Stimulated activated CD8-positive, alpha-beta memory T cell treated with anti-CD3 and anti-CD28 coated beads, Interleukin-15, amount 100 ng/mL, for 1 hour (primary cell): Measurements from ENCODE around the gene CTPS1.

Source experiments
- DNase-seq: peaks from one replicate; pipeline ENCODE4 v3.0.0-alpha.2; 2020; ENCODE audit warnings: low read depth

The CTPS1 gene

DNA sequence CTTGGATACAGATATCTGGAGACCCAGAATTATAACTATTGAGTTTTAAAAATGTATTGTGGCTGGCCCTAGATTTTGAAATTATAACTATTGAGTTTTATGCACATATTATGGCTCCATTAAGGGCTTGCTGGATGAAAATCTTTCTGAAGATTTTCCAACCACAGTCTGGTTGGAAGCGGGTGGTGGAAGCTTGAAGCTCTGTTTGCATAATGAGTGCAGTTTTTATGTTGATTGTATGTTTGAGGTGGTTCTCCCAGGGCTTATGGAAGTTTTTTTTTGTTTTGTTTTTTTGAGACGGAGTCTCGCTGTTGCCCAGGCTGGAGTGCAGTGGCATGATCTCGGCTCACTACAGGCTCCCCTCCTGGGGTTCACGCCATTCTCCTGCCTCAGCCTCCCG lies 10.1 kb upstream of the CTPS1 start:
- DNase-seq: no peak

DNA sequence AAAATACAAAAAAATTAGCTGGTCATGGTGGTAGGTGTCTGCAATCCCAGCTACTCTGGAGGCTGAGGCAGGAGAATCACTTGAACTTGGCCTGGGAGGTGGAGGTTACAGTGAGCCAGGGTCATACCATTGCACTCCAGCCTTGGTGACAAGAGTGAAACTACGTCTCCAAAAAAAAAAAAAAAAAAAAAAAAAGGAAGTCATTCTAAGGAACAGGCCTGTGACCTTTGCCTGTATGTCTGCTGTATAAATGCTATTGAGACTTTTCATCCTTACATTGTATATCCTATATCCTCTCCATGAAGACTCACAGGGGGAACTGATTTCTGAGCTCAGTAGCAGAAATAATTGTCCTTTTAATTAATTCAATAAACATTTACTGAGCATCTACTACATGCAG lies 7.5 kb upstream of the CTPS1 start:
- DNase-seq: no peak

DNA sequence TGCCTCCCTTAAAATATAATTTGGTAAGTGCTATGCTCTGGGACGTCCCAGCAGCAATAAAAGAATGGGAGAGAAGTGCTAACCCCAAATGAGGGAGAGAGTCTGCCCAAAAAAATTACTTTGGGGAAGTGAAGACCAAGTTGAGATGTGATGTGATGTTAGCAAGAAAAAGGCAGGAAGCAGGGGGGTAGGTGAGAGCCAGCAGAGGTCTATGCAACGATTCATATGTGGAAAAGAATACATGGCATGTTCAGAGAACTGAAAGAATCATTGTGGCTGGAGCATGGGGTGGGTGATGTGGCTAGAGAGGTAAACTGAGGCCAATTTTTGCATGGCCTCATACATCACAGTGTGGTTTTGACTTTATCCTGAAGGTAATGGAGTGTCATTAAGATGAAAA lies 5.6 kb upstream of the CTPS1 start:
- DNase-seq: no peak

DNA sequence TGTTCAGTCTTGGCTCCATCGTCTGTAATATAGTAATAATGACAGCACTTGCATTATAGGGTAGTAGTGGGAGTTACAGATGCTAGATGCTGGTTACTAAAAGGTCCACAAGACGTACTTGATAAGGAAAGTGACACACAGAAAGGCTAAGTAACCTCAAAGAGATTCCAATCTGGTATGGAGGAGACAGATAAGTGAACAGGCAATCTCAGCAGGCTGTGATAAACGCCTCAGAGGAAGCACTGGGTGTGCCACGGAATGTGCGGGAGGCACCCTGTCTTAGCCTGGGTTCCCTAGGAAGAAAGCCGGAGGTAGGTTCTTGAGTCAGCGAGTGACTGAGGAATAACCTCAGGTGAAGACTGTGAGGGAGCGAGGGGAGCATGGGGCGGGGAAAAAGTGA lies 4.6 kb upstream of the CTPS1 start:
- no peak for DNase-seq

DNA sequence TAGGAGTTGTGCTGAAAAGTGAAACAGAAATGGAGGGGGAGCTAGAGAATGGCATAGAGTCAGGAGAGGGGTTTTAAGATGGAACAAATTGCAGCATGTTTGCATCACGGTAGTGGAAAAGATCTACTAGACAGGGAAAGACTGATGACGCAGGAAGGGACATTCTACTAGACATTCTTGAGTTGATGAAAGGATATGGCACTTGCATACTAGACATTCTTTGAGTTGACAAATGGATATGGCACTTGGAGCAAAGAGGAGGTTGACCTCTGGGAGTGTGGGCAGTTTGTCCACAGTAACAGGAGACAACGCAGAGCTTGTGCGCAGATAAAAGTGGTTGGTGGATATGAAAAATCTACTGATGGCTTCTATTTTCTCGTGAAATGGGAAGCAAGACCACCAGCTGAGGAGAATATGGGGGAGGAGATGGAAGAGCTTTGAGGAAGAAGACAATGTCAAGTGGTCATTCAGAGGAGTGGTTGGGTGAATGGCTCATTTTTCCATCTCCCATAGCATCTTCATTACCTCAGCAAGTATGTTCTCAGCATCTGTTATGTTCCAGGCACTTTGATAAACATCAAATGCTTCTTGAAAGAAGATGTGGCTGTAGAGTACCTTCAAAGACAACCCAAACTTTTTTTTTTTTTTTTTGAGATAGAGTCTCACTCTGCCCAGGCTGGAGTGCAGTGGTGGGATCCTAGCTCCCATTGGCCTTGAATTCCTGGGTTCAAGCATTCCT lies 2.4 kb upstream of the CTPS1 start:
- no peak for DNase-seq

DNA sequence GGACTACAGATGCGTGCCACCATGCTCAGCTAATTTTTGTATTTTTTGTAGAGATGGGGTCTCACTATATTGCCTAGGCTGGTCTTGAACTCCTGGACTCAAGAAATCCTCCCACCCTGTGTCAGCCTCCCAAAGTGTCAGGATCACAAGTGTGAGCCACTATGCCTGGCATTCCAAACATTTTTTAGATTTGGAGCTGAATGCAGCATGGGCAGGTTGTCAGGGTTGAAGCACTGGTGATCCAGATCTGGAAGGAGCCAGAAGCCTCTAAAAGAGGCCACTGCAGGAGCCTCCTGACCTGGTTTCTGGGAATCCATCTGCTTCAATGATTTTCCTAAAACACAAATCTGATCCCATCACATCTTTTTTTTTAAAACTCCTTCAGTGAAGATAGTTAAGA lies 1.8 kb upstream of the CTPS1 start:
- no peak for DNase-seq

DNA sequence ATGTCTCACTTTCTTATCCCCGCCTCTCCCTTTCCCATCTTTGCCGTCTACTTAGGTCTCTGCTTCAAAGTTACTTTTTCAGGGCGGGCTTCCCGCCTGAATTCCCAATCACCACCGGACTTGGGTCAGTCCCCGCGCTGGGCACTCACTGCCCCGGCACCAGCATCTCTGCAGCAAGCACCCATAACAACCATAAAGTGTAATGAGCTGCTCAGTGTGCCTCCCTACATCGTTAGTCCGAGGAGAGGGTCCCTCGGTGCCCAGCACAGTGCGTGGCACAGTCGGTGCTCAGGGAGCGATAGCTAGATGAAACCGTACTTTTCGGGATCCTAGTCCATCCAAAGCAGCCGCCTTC lies 633 bp upstream of the CTPS1 start:
- DNase-seq: no peak

DNA sequence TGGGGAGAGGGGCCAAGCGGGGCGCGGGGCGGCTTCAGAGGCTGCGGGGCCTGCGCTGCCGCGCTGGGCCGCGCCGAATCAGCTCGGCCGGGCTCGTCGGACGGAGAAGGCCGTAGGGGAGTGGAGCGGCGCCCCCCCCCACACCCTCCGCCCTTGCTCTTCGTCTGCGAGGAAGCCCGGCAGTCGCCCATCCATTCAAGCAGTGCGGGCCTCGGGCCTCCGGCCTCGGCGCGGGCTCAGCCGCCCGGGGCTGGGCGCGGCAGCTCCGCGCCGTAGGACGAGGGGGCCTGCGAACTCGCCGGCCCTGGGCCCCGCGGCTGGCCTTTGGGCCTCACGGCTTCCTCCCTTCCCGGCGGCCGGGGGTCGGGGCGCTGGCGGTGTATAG lies 564 bp downstream of the CTPS1 start:
- no peak for DNase-seq

DNA sequence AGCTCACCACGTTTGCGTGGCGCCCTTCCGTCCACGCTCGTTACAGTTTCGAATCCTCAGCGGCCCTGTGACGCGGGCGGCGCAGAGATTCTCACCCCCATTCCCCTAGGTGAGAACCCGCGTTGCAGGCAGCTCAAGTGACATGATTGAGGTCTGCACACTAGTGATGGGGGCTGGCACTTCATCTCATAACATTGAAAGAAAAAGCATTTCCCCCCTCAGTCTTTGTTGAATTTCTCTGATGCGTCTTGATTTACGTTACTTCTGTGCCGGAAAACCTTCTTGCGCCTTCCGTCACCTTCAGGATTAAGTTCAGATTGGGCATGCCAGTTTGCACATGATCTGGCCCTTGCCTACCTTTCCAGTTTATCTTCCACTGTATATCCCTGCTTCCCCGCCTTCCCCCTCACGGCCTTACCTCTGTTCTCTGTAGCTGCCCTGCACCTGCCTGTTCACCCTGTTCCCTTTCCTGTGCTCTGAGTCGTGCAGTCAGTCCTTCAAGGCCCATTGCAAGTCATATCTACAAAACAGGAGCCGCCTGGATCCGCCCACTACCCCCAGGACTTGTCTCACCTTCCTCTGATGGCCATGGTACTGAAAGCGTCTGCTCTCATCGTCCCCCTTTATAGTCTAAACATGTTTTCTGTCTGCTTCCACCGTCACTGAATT lies 1.1 kb downstream of the CTPS1 start:
- DNase-seq: peak; percentile 1

DNA sequence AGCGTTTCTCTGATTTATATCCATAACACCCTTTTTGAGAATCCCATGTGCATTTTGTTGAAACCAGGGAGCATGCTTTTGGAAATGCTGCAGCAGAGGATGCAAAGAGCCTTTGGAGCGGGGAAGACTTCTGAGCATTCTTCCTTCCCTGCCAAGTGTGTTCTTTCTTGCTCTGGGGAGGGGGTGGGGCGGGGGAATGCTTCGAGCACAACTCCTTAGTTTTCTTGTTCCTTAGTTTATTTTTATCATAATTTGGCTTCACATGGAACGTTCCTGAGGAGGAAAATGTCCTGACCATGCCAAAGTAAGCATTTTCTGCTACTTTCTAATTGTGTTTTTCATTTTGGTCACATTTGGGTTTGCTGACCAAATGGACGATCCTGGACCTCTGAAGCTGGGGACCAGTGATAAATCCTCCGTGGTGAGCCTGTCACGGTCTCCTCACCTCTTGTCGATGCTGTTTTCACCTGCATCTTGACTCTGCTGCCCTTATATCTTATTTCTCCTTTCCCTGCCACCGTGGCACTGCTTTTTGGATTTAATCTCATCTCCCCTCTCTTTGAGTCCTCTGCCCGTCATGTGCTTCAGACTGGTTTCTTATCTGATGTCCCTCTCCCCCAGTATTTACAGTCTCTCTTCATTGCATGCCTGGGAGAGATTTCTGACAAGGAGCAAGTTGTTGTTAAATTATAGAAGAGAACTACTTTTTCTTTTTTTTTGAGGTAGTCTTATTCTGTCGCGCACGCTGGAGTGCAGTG lies 2.4 kb downstream of the CTPS1 start:
- DNase-seq: no peak

DNA sequence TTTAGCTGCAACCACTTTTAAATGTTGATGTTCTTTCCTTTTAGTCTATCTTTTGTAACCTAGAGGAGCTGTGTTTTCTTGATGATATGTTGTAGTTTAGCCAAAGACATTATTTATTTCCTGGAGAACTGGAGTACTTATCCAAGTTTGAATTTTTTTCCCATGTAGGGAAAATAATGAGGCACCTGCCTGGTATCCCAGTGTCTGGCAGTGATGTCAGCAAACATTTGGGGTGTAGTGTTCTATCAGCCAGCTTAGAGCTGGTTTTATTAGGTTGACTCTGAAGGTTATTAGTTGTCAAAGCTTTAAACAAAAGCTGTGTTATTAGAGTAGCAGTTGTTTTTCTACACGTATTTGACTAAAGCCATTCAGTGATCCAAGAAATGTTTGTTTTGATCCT lies 3.2 kb downstream of the CTPS1 start:
- DNase-seq: no peak

DNA sequence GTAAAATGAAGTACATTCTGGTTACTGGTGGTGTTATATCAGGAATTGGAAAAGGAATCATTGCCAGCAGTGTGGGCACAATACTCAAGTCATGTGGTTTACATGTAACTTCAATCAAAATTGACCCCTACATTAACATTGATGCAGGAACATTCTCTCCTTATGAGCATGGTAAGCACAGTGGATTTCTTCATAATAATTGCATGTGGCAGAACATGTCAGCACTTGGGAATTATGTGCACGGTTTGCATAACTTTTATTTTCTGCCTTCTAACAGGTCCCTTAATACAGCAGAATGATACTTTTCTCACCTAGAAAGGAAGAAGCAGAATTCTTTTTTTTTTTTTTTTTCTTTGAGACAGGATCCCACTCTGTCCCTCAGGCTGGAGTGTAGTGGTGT lies 3.8 kb downstream of the CTPS1 start:
- DNase-seq: no peak

DNA sequence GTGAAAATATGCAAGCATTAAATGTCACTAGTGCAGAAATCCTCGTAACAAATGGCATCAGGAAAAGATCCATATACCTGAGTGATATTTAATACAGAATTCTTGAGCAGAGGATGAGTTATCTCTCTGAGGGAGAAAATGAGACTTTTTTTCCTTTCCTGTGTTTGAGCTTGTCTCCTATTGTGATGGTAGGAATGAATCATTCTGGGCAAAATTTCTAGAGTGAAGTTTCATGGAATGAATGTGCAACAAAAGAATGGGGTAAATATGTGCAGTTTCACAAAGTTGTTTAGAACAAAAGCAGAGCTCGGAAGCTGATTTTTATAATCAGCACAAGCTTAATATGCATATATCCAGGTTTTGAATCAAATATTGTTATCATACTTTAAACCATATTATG lies 4.6 kb downstream of the CTPS1 start:
- DNase-seq: no peak

DNA sequence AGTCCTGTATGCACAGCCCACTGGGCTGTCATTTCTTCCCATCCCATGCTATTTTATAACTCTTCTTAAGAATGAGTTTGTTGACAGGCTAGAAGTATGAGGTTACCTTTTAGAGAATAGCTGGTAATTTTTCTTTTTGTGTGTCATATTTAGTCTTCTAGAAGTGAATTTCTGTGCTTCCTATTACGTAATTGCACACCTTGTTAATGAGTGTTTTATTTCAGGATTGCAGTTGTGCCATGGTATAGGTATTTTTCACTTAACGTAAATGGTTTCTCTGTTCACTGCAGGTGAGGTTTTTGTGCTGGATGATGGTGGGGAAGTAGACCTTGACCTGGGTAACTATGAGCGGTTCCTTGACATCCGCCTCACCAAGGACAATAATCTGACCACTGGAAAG lies 5.0 kb downstream of the CTPS1 start:
- DNase-seq: no peak

DNA sequence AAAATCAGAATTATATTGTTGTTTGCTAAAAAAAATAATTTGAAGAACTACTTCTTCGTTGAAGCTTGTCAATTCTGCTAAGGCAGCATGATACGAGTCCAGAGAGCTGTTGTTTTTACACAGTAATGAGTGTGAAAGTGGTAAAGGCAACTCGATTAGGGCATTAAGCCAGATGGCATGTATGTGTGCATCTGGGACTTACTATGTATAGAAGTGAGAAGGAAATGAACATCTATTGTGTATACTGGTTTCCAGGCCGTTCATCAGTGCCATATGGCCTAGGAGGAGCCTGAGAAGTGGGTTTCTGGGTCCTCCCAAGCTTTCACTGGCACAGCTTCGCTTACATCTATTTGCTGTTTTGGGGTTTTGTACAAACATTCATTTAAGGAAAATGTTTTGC lies 5.7 kb downstream of the CTPS1 start:
- no peak for DNase-seq

DNA sequence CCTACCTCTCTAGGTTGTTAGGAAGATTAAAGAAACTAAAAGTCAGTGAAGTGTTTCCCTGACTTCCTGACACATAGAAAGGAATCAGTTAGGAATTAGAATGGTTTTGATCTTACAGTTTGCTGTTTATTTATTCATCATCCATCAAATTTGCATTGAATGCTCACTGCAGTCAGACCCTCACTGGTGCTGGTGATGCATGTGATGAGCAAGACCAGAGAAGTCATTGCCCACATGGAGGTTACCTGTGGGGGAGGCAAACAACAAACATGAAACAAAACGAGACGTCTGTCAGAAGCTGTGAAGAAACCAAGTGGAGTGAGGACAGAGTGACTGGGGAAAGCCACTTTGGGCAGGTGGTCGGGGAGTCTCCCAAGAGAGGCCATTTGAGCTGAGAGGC lies 6.4 kb downstream of the CTPS1 start:
- DNase-seq: no peak

DNA sequence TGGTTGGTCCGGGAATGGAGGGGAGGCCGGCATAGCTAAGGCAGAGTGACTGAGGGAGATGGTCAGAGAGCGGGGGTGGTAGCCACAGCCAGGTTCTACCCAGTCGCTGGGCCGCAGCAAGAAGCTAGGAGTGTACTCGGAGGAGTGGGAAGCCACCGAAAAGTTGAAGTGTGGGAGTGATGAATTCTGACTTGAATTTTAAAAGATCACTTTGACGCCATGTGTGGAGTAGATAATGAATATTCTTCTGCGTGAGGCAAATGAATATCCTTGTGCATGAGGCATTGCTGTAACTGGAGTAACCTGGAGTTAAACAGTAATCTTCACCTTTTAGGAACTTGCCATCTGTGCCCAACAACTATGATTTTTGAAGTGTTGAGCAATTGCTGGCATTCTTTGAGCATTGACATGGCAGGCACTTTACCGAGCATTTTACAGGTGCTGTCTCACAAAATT lies 6.9 kb downstream of the CTPS1 start:
- no peak for DNase-seq

DNA sequence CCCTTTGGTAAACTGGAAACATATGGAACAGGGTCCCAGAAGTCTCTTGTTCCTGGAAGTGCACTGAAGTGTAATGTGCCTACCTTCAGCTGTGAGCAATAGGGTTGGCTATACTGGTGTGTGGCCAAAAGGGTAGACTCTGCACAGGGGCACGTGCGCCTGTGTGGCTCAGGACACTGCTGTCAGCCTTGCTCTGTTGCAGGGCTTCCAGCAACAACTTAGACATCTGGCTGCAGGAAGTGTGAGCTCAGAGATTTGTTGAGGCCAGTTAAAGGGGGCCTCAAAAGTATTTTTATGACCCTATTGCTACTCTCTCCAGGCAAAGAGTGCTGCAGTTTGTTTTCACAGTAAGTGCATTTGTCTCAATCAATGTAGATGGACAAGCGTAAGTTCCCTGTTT lies 7.5 kb downstream of the CTPS1 start:
- no peak for DNase-seq

DNA sequence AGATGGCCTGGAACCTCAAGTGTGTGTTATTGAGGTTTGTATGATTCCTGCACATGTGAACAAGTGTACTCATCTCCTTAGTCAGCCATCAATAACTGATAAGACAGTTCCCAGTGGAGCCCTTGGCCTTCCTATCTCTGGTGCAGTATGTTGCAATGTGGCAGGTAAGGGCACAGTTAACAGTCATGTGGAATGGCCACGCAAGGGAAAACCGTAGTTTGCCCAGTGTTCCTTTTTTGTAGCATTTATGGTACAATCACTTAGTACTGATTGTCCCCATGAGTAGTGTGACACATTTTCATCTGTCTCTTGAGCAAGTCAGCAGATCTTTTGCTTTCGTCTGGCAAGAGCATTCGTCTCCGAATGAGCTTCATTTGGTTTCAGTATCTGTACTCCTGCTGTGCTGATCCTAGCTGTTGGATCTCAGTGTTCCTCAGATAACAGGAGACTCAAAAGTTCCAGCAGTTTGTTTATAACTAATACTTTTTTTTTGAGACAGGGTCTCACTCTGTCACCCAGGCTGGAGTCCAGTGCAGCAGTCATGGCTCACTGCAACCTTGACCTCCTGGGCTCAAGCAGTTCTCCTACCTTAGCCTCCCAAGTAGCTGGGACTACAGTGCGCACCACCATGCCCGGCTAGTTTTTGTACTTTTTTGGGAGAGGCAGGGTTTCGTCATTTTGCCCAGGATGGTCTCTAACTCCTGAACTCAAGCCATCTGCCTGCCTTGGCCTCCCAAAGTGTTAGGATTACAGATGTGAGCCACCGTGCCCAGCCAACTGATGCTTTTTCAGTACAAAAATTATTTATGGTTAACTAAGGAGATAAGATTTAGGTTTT lies 8.2 kb downstream of the CTPS1 start:
- DNase-seq: no peak

DNA sequence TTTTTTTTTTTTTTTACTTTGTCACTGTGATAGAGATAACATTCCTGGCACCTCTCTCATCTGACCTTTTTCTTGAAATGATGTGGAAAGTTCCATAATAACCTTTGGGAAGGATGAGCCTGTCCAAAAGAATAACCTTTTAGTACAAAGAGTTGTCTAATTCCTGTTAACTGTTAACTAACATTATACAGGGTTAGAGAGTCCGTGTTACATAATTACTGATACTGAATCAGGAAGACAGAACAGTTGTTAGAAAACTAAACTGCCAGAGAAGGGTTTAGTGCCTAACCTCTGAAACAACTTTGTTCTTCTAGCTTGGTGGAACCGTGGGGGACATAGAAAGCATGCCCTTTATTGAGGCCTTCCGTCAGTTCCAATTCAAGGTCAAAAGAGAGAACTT lies 8.8 kb downstream of the CTPS1 start:
- DNase-seq: no peak

DNA sequence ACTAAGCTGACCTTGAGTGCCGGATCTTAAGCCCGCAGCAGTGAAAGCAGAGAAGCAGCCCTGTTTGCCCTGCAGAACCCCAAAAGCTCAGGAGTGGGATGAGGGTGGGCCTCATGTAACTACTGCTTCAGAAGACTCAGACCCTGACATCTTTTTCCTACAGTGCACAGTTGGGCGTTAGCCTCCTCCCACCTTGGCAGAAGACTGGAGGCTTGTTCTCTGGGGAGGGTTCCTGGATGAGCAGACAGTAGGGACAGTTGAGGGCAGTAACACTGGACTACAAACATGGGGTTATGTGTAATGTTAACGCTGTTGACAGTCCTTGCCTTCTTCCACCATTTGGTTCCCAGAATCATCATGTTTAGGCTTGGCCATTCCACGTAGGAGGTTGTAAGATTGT lies 9.6 kb downstream of the CTPS1 start:
- no peak for DNase-seq

DNA sequence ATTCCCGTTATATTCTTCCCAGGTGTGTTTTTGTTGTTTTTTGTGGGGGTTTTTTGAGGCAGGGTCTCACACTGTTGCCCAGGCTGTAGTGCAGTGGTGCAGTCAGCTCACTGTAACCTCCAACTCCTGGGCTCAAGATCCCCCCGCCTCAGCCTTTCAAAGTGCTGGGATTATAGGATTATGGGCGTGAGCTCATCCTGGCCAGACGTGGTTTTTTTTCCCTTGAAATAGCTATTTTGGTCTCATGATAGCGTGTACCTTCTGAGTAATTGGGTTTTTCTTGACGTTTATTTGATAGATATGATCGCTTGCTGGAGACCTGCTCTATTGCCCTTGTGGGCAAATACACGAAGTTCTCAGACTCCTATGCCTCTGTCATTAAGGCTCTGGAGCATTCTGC lies 17.6 kb downstream of the CTPS1 start:
- no peak for DNase-seq

DNA sequence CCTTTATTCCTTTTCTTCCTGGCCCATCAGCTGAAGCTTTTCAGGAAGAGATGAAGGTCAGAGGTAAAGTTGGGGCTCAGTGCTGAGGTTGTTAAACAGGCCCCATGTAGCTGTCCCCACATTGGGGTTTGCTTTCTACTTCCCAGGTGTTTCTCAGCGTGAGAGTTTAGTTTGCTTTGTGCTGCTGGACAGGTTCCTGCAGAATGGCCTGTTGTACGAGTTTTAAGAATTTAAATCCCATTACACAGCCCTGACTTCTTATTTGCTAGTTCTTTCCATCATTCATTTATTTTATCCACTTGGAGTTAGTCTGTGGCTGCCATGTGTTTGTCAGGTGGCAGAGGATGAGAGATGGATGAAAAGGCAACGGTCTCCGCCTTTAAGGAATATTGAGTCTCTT lies 19.2 kb downstream of the CTPS1 start:
- no peak for DNase-seq
